Right atrium auricular region (tissue), 2 donors: ENCODE results near the gene AHI1. TPM values are rescaled to one million over a fixed set of nuclear protein-coding genes. Genes with fewer than 3 reads are reported as not detected.

Experiments
- DNase-seq: peaks from one replicate; pipeline ENCODE4 v3.0.0-alpha.2; 2019; ENCODE audit warnings: low spot score
- H3K27ac ChIP-seq, 2 donors: fragments of 200-600 bp; sonication (generic); 1 replicate in 1 of 2; 2 replicates in 1 of 2; pipeline ENCODE4 v1.5.1; 2016 to 2019
- H3K27me3 ChIP-seq, 2 donors: fragments of 200-600 bp; sonication (generic); one replicate each; pipeline versions ENCODE4 v1.5.1 to v1.6.0; 2017 to 2019
- H3K36me3 ChIP-seq: fragments of 200-600 bp; sonication (generic); one replicate; pipeline ENCODE4 v1.5.1; 2016
- H3K4me1 ChIP-seq, 2 donors: fragments of 200-600 bp; sonication (generic); one replicate each; pipeline versions ENCODE4 v1.5.1 to v1.6.0; 2017 to 2019
- H3K4me3 ChIP-seq, 2 donors: fragments of 200-600 bp; sonication (generic); 1 replicate in 1 of 2; 2 replicates in 1 of 2; pipeline ENCODE4 v1.5.1; 2017 to 2019; ENCODE audit warnings: mild to moderate bottlenecking in 1 of 2, moderate library complexity in 1 of 2
- H3K9me3 ChIP-seq, 2 donors: fragments of 200-600 bp; sonication (generic); one replicate each; pipeline ENCODE4 v1.5.1; 2019
- CTCF ChIP-seq, 2 donors: fragments of 200-600 bp; sonication (generic); IDR thresholded peaks; one replicate each; pipeline ENCODE4 v1.5.1; 2019; ENCODE audit warnings: antibody characterized with exemption in 2 of 2
- total RNA-seq, 2 donors: library from RNA; depleted of rRNA; stranded (reverse); fragments of >200 nt; gene quantifications; one replicate each; pipeline ENCODE4 v1.1.0, GENCODE V29; 2016

Gene AHI1
- total RNA-seq, 2 donors from 2014 or later: 8.5 to 10.2 TPM

GRCh38 chr6:135424385-135424784, 73.2 kb downstream of the AHI1 start:
- no peaks in the 10 kb centered on the region for H3K9me3 ChIP-seq
- no peak for DNase-seq
- no peaks in the 10 kb centered on the region for H3K36me3 ChIP-seq
- H3K4me1 ChIP-seq: no peaks in the 10 kb centered on the region
- no peak overlapping the region for H3K4me3 ChIP-seq
- no peak overlapping the region for H3K27ac ChIP-seq
- no peaks in the 10 kb centered on the region for H3K27me3 ChIP-seq
- no peak for TF ChIP-seq CTCF (IDR thresholded peaks at IDR 0.05)

GRCh38 chr6:135423649-135424128, 73.9 kb downstream of the AHI1 start:
- no peak overlapping the region for H3K4me3 ChIP-seq
- no peak for DNase-seq
- no peaks in the 10 kb centered on the region for H3K4me1 ChIP-seq
- no peaks in the 10 kb centered on the region for H3K27me3 ChIP-seq
- TF ChIP-seq CTCF (IDR thresholded peaks at IDR 0.05): peak; percentile 25 to 65
- no peak overlapping the region for H3K27ac ChIP-seq
- no peaks in the 10 kb centered on the region for H3K36me3 ChIP-seq
- H3K9me3 ChIP-seq: no peaks in the 10 kb centered on the region

GRCh38 chr6:135419162-135419561, 78.4 kb downstream of the AHI1 start:
- H3K36me3 ChIP-seq: no peaks in the 10 kb centered on the region
- DNase-seq: no peak
- no peak for TF ChIP-seq CTCF (IDR thresholded peaks at IDR 0.05)
- H3K9me3 ChIP-seq: no peaks in the 10 kb centered on the region
- no peaks in the 10 kb centered on the region for H3K27me3 ChIP-seq
- H3K4me1 ChIP-seq: no peaks in the 10 kb centered on the region
- H3K27ac ChIP-seq: no peak overlapping the region
- H3K4me3 ChIP-seq: no peak overlapping the region

- no peaks in the 10 kb centered on the region for H3K36me3 ChIP-seq
- DNase-seq: no peak
- H3K4me3 ChIP-seq: no peak overlapping the region
- no peaks in the 10 kb centered on the region for H3K27me3 ChIP-seq
- no peaks in the 10 kb centered on the region for H3K9me3 ChIP-seq
- H3K27ac ChIP-seq: no peak overlapping the region
- no peaks in the 10 kb centered on the region for H3K4me1 ChIP-seq
- TF ChIP-seq CTCF (IDR thresholded peaks at IDR 0.05): no peak
These were observed 79.3 kb downstream of the AHI1 start for GRCh38 chr6:135418040-135418760.

GRCh38 chr6:135412761-135413160, 84.8 kb downstream of the AHI1 start:
- H3K4me3 ChIP-seq: no peak overlapping the region
- no peak for TF ChIP-seq CTCF (IDR thresholded peaks at IDR 0.05)
- H3K36me3 ChIP-seq: peaks cover 14% of the 10 kb centered on the region
- no peak overlapping the region for H3K27ac ChIP-seq
- DNase-seq: no peak
- H3K9me3 ChIP-seq: no peaks in the 10 kb centered on the region
- H3K27me3 ChIP-seq: no peaks in the 10 kb centered on the region
- no peaks in the 10 kb centered on the region for H3K4me1 ChIP-seq

- Histone ChIP-seq H3K27me3 (no peaks in the 10 kb centered on the region), H3K4me3 (no peak overlapping the region), H3K9me3 (no peaks in the 10 kb centered on the region), H3K4me1 (no peaks in the 10 kb centered on the region), H3K36me3 (peaks cover 14% of the 10 kb centered on the region), H3K27ac (no peak overlapping the region)
- no peak for DNase-seq
- TF ChIP-seq CTCF (IDR thresholded peaks at IDR 0.05): no peak
These were observed 85.7 kb downstream of the AHI1 start for GRCh38 chr6:135411849-135412248.
